ENCODE results near the gene PRXL2A.

PRXL2A gene

GRCh38 chr10:80425901-80426300, 17.6 kb downstream of the PRXL2A start:
- no peak for TF ChIP-seq CTCF (conservative IDR thresholded peaks at IDR 0.05; ENCODE audit: low read depth, low read length)
- no peak for DNase-seq (ENCODE audit: low read depth)
- no peak overlapping the region for H3K4me3 ChIP-seq (ENCODE audit: low read depth, low read length)

- TF ChIP-seq CTCF (conservative IDR thresholded peaks at IDR 0.05; ENCODE audit: low read depth, low read length): no peak
- no peak for DNase-seq (ENCODE audit: low read depth)
- H3K4me3 ChIP-seq (ENCODE audit: low read depth, low read length): no peak overlapping the region
These were observed 19.2 kb downstream of the PRXL2A start for GRCh38 chr10:80427541-80427940.

GRCh38 chr10:80429521-80429973, 21.2 kb downstream of the PRXL2A start:
- no peak for TF ChIP-seq CTCF (conservative IDR thresholded peaks at IDR 0.05; ENCODE audit: low read depth, low read length)
- DNase-seq (ENCODE audit: low read depth): no peak
- no peak overlapping the region for H3K4me3 ChIP-seq (ENCODE audit: low read depth, low read length)

GRCh38 chr10:80433134-80433533, 24.8 kb downstream of the PRXL2A start:
- no peak overlapping the region for H3K4me3 ChIP-seq (ENCODE audit: low read depth, low read length)
- no peak for TF ChIP-seq CTCF (conservative IDR thresholded peaks at IDR 0.05; ENCODE audit: low read depth, low read length)
- DNase-seq (ENCODE audit: low read depth): no peak

- DNase-seq (ENCODE audit: low read depth): no peak
- TF ChIP-seq CTCF (conservative IDR thresholded peaks at IDR 0.05; ENCODE audit: low read depth, low read length): no peak
- no peak overlapping the region for H3K4me3 ChIP-seq (ENCODE audit: low read depth, low read length)
These were observed 28.2 kb downstream of the PRXL2A start for GRCh38 chr10:80436446-80437098.

GRCh38 chr10:80437227-80437626, 28.9 kb downstream of the PRXL2A start:
- no peak for DNase-seq (ENCODE audit: low read depth)
- H3K4me3 ChIP-seq (ENCODE audit: low read depth, low read length): no peak overlapping the region
- no peak for TF ChIP-seq CTCF (conservative IDR thresholded peaks at IDR 0.05; ENCODE audit: low read depth, low read length)

GRCh38 chr10:80441831-80442230, 33.5 kb downstream of the PRXL2A start:
- no peak overlapping the region for H3K4me3 ChIP-seq (ENCODE audit: low read depth, low read length)
- DNase-seq (ENCODE audit: low read depth): no peak
- no peak for TF ChIP-seq CTCF (conservative IDR thresholded peaks at IDR 0.05; ENCODE audit: low read depth, low read length)

Measured in choroid plexus epithelial cell (primary cell).